GM12878 (cell line): ENCODE results near the gene PIP5KL1. TPM values are rescaled to one million over a fixed set of nuclear protein-coding genes. Genes with fewer than 3 reads are reported as not detected.

Experiments
- CEBPB ChIP-seq, 2 experiments: fragments of 150-350 bp in 1 of 2; IDR thresholded peaks; 2 replicates each; pipeline ENCODE4 v1.6.1; 2012 to 2014; ENCODE audit warnings: low read depth in 2 of 2, low read length in 2 of 2, borderline replicate concordance in 1 of 2, inconsistent platforms in 1 of 2
- CHD2 ChIP-seq: IDR thresholded peaks from 2 replicates; pipeline ENCODE4 v1.6.1; 2011; ENCODE audit warnings: low read depth, low read length, improper control_type of control experiment, borderline replicate concordance
- CUX1 ChIP-seq: IDR thresholded peaks from 2 replicates; pipeline ENCODE4 v1.6.1; 2012; ENCODE audit warnings: improper control_type of control experiment, low read depth, low read length; ENCODE audit not compliant: insufficient replicate concordance
- MYC ChIP-seq: IDR thresholded peaks from 2 replicates; pipeline ENCODE4 v1.6.1; 2011; ENCODE audit warnings: mild to moderate bottlenecking, low read length, moderate library complexity, inconsistent platforms; ENCODE audit not compliant: insufficient read depth, insufficient replicate concordance, insufficient read length, severe bottlenecking
- NFYB ChIP-seq: IDR thresholded peaks from 2 replicates; pipeline ENCODE4 v1.6.1; 2011; ENCODE audit warnings: low read depth, mild to moderate bottlenecking, low read length, improper control_type of control experiment, moderate library complexity; ENCODE audit not compliant: insufficient read depth
- NR2C2 ChIP-seq: IDR thresholded peaks from 2 replicates; pipeline ENCODE4 v1.6.1; 2011; ENCODE audit warnings: borderline replicate concordance, low read depth; ENCODE audit not compliant: control insufficient read depth, insufficient read length
- NR2F1 ChIP-seq: fragments of 450-650 bp; conservative IDR thresholded peaks from 2 replicates; pipeline ENCODE4 v1.6.1; 2017; ENCODE audit warnings: mild to moderate bottlenecking
- PRDM15 ChIP-seq: fragments of 450-650 bp; formaldehyde crosslinking; IDR thresholded peaks from 2 replicates; pipeline ENCODE4 v1.4.0; 2020; ENCODE audit warnings: mild to moderate bottlenecking, moderate library complexity
- RAD51 ChIP-seq: fragments of 450-650 bp; IDR thresholded peaks from 2 replicates; pipeline ENCODE4 v1.6.1; 2016; ENCODE audit warnings: moderate library complexity, mild to moderate bottlenecking, inconsistent platforms
- RBBP5 ChIP-seq: fragments of 200-600 bp; sonication (generic); conservative IDR thresholded peaks from 2 replicates; pipeline ENCODE4 v1.6.1; 2016
- SP1 ChIP-seq: IDR thresholded peaks from one replicate; pipeline ENCODE4 v1.6.1; 2011; ENCODE audit warnings: low read depth, low read length
- TBL1XR1 ChIP-seq: IDR thresholded peaks from 2 replicates; pipeline ENCODE4 v1.6.1; 2012; ENCODE audit warnings: low read depth, low read length, improper control_type of control experiment
- TCF7 ChIP-seq: IDR thresholded peaks from 2 replicates; pipeline ENCODE4 v1.6.1; 2014; ENCODE audit warnings: antibody characterized with exemption, borderline replicate concordance
- USF1 ChIP-seq: IDR thresholded peaks from 2 replicates; pipeline ENCODE4 v1.6.1; 2011; ENCODE audit warnings: borderline replicate concordance, low read depth, mild to moderate bottlenecking, moderate library complexity, mixed read lengths, low read length; ENCODE audit not compliant: insufficient read depth; ENCODE audit errors: extremely low read length
- YY1 ChIP-seq: IDR thresholded peaks from 2 replicates; pipeline ENCODE4 v1.6.1; 2011; ENCODE audit warnings: low read depth, mild to moderate bottlenecking, low read length
- ZNF274 ChIP-seq: IDR thresholded peaks from one replicate; pipeline ENCODE4 v1.8.0; 2011; ENCODE audit not compliant: insufficient read length, insufficient read depth
- polyA plus RNA-seq, 11 experiments: library from polyadenylated mRNA; depleted of rRNA in 4 of 11; unstranded in 6 of 11; stranded (reverse) in 5 of 11; fragments of >200 nt; fragmentation: Nextera tagmentation in 4 of 11; fragmentation: Illumina TruSeq in 1 of 11; extraction: Ambion mirVana in 4 of 11; extraction: Trizol in 1 of 11; gene quantifications; 1 replicate in 1 of 11; 2 replicates in 10 of 11; pipeline versions ENCODE4 v1.2.1 to v1.2.3, GENCODE V29; 2011 to 2016; ENCODE audit warnings: inconsistent platforms in 2 of 11, missing spikeins in 2 of 11, low read depth in 1 of 11
- total RNA-seq, 4 experiments: library from RNA; depleted of rRNA in 3 of 4; stranded (reverse); fragments of >200 nt in 3 of 4; fragmentation: Illumina TruSeq in 1 of 4; extraction: Trizol in 1 of 4; gene quantifications; 2 replicates each; pipeline versions ENCODE4 v1.2.1 to v1.2.3, GENCODE V29; 2013 to 2021
- TF ChIP-seq, protein P1 (sequence below): fragments of 450-650 bp; IDR thresholded peaks from 2 replicates; pipeline ENCODE4 v1.6.1; 2016; ENCODE audit warnings: mild to moderate bottlenecking

The PIP5KL1 gene
- total and polyA plus RNA-seq, 10 of the 15 experiments (the other 5 are each of a cell fraction or from before 2014, with no cell fraction given), result 0.04 to 0.67 (median 0.43) TPM; not detected in 2

DNA sequence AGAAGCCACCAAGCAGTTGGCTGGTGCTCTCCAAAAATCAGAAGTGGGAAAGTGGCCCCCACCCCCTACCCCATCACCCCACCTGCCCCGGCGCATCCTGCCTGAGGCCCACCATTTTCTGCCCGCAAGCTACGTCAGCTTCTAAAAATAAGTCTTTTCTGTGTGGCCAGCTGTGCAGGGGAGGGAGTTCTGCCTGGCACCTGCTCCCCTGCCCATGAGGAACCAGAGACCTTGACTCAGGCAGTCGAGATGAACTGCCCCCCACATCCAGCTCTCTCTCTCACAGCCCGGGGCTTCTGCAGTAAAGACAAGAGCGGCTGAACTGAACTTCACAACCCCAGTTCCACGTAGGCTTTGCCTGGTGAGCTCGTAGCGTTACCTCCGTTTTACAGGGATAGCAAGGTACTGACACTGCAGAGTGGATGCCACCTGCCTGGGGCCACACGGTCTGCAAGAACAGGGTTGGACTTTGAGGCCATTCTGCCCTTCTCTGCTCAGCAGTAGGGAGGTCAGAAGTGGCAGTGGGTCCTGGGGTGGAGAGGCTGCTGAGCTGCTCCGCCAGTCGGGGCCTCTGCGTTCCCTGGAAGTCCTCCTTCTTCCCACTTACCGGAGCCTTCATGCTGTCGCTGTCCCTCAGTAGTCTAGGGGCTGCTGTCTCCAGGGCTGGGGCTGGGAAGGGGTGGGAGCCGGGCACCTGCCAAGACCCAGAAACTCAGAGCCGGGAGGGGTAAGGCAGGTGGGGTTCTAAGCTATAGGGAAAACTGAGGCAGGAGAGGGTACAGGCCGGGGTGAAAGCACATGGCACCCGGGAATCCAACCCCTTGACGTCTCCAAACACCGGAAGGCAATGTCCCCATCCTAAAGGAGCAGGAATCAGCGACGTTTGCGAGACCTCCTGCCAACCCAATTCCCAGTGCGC is 14.5 kb downstream of the PIP5KL1 start (continued):
- TF ChIP-seq, protein P1, sequence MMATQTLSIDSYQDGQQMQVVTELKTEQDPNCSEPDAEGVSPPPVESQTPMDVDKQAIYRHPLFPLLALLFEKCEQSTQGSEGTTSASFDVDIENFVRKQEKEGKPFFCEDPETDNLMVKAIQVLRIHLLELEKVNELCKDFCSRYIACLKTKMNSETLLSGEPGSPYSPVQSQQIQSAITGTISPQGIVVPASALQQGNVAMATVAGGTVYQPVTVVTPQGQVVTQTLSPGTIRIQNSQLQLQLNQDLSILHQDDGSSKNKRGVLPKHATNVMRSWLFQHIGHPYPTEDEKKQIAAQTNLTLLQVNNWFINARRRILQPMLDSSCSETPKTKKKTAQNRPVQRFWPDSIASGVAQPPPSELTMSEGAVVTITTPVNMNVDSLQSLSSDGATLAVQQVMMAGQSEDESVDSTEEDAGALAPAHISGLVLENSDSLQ, result no peak
- TF ChIP-seq PRDM15 (CRISPR knock-in tag), result no peak
- no peak for TF ChIP-seq TBL1XR1
- TF ChIP-seq RBBP5, result no peak
- peak; percentile 36 for TF ChIP-seq SP1
- TF ChIP-seq CHD2, result 0 out of 2 replicates have a peak, but pooled peaks have one; percentile 24
- no peak for TF ChIP-seq ZNF274
- no peak for TF ChIP-seq NR2F1
- no peak for TF ChIP-seq NR2C2
- no peak for TF ChIP-seq CUX1
- no peak for TF ChIP-seq CEBPB (IDR thresholded peaks at IDR 0.05; ENCODE audit: borderline replicate concordance in 1 of 2, low read depth in 2 of 2, low read length in 2 of 2)
- TF ChIP-seq YY1, result peak; percentile 76
- no peak for TF ChIP-seq MYC
- no peak for TF ChIP-seq USF1
- TF ChIP-seq RAD51, result no peak
- TF ChIP-seq TCF7, result no peak
- TF ChIP-seq NFYB, result no peak
